HepG2 (cell line): ENCODE results near the gene RGS19. TPM values are rescaled to one million over a fixed set of nuclear protein-coding genes. Genes with fewer than 3 reads are reported as not detected.

ENCODE experiments used
- ATF7-NPFF ChIP-seq: sonication (generic); formaldehyde crosslinking; IDR thresholded peaks from 2 replicates; pipeline ENCODE4 v1.8.1; 2023; ENCODE audit warnings: mild to moderate bottlenecking, low read depth, missing genetic modification reagents, moderate library complexity
- BRF2 ChIP-seq: sonication (generic); formaldehyde crosslinking; IDR thresholded peaks from 2 replicates; pipeline ENCODE4 v1.8.1; 2022; ENCODE audit warnings: mild to moderate bottlenecking, missing genetic modification reagents
- DNMT3B ChIP-seq: conservative IDR thresholded peaks from 2 replicates; pipeline ENCODE4 v1.6.1; 2016; ENCODE audit warnings: missing biosample characterization, control low read depth
- ERF ChIP-seq: IDR thresholded peaks from 2 replicates; pipeline ENCODE4 v1.6.1; 2018; ENCODE audit warnings: missing biosample characterization, missing genetic modification reagents
- KLF9 ChIP-seq: IDR thresholded peaks from 2 replicates; pipeline ENCODE4 v1.6.1; 2016; ENCODE audit warnings: low read depth
- MED13 ChIP-seq: sonication (generic); formaldehyde crosslinking; IDR thresholded peaks from 2 replicates; pipeline ENCODE4 v1.5.0; 2020; ENCODE audit warnings: missing genetic modification reagents
- NFE2L2 ChIP-seq: fragments of 150-350 bp; IDR thresholded peaks from 2 replicates; pipeline ENCODE4 v1.6.1; 2014; ENCODE audit warnings: low read length
- PHB2 ChIP-seq: fragments of 450-650 bp; IDR thresholded peaks from 2 replicates; pipeline ENCODE4 v1.6.1; 2018; ENCODE audit not compliant: partially characterized antibody
- SPEN ChIP-seq: sonication (generic); formaldehyde crosslinking; IDR thresholded peaks from 2 replicates; pipeline ENCODE4 v1.5.1; 2020; ENCODE audit warnings: low read depth, mild to moderate bottlenecking, missing genetic modification reagents
- TCF12 ChIP-seq, 2 experiments: fragments of 450-650 bp in 1 of 2; sonication (generic) in 1 of 2; formaldehyde crosslinking in 1 of 2; IDR thresholded peaks; 2 replicates each; pipeline versions ENCODE4 v1.6.1 to v1.8.0; 2017 to 2022; ENCODE audit warnings: antibody characterized with exemption in 1 of 2, mild to moderate bottlenecking in 1 of 2, missing genetic modification reagents in 1 of 2, moderate library complexity in 1 of 2
- TOE1 ChIP-seq: sonication (generic); formaldehyde crosslinking; IDR thresholded peaks from 2 replicates; pipeline ENCODE4 v1.4.0; 2020; ENCODE audit warnings: mild to moderate bottlenecking, missing genetic modification reagents
- ZNF143 ChIP-seq: sonication (generic); formaldehyde crosslinking; IDR thresholded peaks from 2 replicates; pipeline ENCODE4 v1.4.0; 2020; ENCODE audit warnings: missing genetic modification reagents
- ZNF317 ChIP-seq: sonication (generic); formaldehyde crosslinking; IDR thresholded peaks from 2 replicates; pipeline ENCODE4 v1.5.0; 2020; ENCODE audit warnings: mild to moderate bottlenecking, missing genetic modification reagents
- ZNF333 ChIP-seq: sonication (generic); formaldehyde crosslinking; IDR thresholded peaks from 2 replicates; pipeline ENCODE4 v1.4.0; 2020; ENCODE audit warnings: mild to moderate bottlenecking, missing genetic modification reagents, borderline replicate concordance
- ZNF496 ChIP-seq: sonication (generic); formaldehyde crosslinking; IDR thresholded peaks from 2 replicates; pipeline ENCODE4 v1.8.1; 2023; ENCODE audit warnings: mild to moderate bottlenecking, moderate library complexity, missing genetic modification reagents; ENCODE audit not compliant: insufficient replicate concordance
- ZNF552 ChIP-seq: sonication (generic); formaldehyde crosslinking; IDR thresholded peaks from 2 replicates; pipeline ENCODE4 v1.9.0; 2022; ENCODE audit warnings: missing genetic modification reagents, mild to moderate bottlenecking, borderline replicate concordance
- ZNF883 ChIP-seq: sonication (generic); formaldehyde crosslinking; IDR thresholded peaks from 2 replicates; pipeline ENCODE4 v1.5.1; 2020; ENCODE audit warnings: mild to moderate bottlenecking, missing genetic modification reagents; ENCODE audit errors: not compliant biosample characterization
- polyA plus RNA-seq, 8 experiments: library from polyadenylated mRNA; depleted of rRNA in 3 of 8; stranded (reverse) in 7 of 8; unstranded in 1 of 8; fragments of >200 nt; fragmentation: Illumina TruSeq in 4 of 8; extraction: Trizol in 4 of 8; gene quantifications; 2 replicates each; pipeline versions ENCODE4 v1.2.1 to v1.2.3, GENCODE V29; 2011 to 2016; ENCODE audit warnings: low read depth in 4 of 8, missing spikeins in 1 of 8, mixed read lengths in 1 of 8; ENCODE audit not compliant: insufficient read depth in 1 of 8
- total RNA-seq, 5 experiments: library from RNA; depleted of rRNA; stranded (reverse); fragments of >200 nt; fragmentation: Illumina TruSeq; extraction: Trizol; gene quantifications; 2 replicates each; pipeline ENCODE4 v1.2.3, GENCODE V29; 2016; ENCODE audit warnings: low read depth in 1 of 5
- TF ChIP-seq, protein P1 (sequence below): sonication (generic); formaldehyde crosslinking; IDR thresholded peaks from 2 replicates; pipeline ENCODE4 v1.4.0; 2020; ENCODE audit warnings: mild to moderate bottlenecking, missing genetic modification reagents
- TF ChIP-seq, protein P2 (sequence below): sonication (generic); formaldehyde crosslinking; IDR thresholded peaks from 2 replicates; pipeline ENCODE4 v1.8.1; 2022; ENCODE audit warnings: low read depth, mild to moderate bottlenecking, missing genetic modification reagents
- TF ChIP-seq, protein P3 (sequence below): sonication (generic); formaldehyde crosslinking; IDR thresholded peaks from 2 replicates; pipeline ENCODE4 v1.8.0; 2022; ENCODE audit warnings: mild to moderate bottlenecking, missing genetic modification reagents, borderline replicate concordance
- TF ChIP-seq, protein P4 (sequence below): sonication (generic); formaldehyde crosslinking; conservative IDR thresholded peaks from 2 replicates; pipeline ENCODE4 v1.4.0; 2020; ENCODE audit warnings: missing genetic modification reagents

The RGS19 gene
- total and polyA plus RNA-seq, 2 of the 13 experiments (the other 11 are each of a cell fraction or from before 2014, with no cell fraction given): 10.7 to 11.9 TPM

- TF ChIP-seq, protein P1, sequence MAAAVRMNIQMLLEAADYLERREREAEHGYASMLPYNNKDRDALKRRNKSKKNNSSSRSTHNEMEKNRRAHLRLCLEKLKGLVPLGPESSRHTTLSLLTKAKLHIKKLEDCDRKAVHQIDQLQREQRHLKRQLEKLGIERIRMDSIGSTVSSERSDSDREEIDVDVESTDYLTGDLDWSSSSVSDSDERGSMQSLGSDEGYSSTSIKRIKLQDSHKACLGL: peak; percentile 65
- TF ChIP-seq, protein P2, sequence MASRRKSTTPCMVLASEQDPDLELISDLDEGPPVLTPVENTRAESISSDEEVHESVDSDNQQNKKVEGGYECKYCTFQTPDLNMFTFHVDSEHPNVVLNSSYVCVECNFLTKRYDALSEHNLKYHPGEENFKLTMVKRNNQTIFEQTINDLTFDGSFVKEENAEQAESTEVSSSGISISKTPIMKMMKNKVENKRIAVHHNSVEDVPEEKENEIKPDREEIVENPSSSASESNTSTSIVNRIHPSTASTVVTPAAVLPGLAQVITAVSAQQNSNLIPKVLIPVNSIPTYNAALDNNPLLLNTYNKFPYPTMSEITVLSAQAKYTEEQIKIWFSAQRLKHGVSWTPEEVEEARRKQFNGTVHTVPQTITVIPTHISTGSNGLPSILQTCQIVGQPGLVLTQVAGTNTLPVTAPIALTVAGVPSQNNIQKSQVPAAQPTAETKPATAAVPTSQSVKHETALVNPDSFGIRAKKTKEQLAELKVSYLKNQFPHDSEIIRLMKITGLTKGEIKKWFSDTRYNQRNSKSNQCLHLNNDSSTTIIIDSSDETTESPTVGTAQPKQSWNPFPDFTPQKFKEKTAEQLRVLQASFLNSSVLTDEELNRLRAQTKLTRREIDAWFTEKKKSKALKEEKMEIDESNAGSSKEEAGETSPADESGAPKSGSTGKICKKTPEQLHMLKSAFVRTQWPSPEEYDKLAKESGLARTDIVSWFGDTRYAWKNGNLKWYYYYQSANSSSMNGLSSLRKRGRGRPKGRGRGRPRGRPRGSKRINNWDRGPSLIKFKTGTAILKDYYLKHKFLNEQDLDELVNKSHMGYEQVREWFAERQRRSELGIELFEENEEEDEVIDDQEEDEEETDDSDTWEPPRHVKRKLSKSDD: 0 out of 2 replicates have a peak, but pooled peaks have one; percentile 35
- TF ChIP-seq ERF (CRISPR knock-in tag) (peak; percentile 61; the same call in 1 of the 2 replicates), ZNF552 (CRISPR knock-in tag) (no peak), ATF7-NPFF (CRISPR knock-in tag) (peak; percentile 83), DNMT3B (CRISPR knock-in tag) (no peak), MED13 (CRISPR knock-in tag) (no peak), SPEN (CRISPR knock-in tag) (peak; percentile 64), TOE1 (CRISPR knock-in tag) (no peak), NFE2L2 (no peak), ZNF883 (peak; percentile 77), PHB2 (no peak), ZNF496 (CRISPR knock-in tag) (no peak), TCF12 (IDR thresholded peaks at IDR 0.05) (no peak), TCF12 (CRISPR knock-in tag; IDR thresholded peaks at IDR 0.05) (peak; percentile 72; the same call in 1 of the 2 replicates), KLF9 (CRISPR knock-in tag) (no peak), ZNF333 (peak; percentile 41; the same call in 1 of the 2 replicates), ZNF317 (CRISPR knock-in tag) (no peak), BRF2 (no peak; the same call in 1 of the 2 replicates), ZNF143 (CRISPR knock-in tag) (no peak)
- TF ChIP-seq, protein P3, sequence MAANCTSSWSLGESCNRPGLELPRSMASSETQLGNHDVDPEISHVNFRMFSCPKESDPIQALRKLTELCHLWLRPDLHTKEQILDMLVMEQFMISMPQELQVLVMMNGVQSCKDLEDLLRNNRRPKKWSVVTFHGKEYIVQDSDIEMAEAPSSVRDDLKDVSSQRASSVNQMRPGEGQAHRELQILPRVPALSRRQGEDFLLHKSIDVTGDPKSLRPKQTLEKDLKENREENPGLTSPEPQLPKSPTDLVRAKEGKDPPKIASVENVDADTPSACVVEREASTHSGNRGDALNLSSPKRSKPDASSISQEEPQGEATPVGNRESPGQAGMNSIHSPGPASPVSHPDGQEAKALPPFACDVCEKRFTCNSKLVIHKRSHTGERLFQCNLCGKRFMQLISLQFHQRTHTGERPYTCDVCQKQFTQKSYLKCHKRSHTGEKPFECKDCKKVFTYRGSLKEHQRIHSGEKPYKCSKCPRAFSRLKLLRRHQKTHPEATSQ (CRISPR knock-in tag): no peak; the same call in 1 of the 2 replicates
- TF ChIP-seq, protein P4, sequence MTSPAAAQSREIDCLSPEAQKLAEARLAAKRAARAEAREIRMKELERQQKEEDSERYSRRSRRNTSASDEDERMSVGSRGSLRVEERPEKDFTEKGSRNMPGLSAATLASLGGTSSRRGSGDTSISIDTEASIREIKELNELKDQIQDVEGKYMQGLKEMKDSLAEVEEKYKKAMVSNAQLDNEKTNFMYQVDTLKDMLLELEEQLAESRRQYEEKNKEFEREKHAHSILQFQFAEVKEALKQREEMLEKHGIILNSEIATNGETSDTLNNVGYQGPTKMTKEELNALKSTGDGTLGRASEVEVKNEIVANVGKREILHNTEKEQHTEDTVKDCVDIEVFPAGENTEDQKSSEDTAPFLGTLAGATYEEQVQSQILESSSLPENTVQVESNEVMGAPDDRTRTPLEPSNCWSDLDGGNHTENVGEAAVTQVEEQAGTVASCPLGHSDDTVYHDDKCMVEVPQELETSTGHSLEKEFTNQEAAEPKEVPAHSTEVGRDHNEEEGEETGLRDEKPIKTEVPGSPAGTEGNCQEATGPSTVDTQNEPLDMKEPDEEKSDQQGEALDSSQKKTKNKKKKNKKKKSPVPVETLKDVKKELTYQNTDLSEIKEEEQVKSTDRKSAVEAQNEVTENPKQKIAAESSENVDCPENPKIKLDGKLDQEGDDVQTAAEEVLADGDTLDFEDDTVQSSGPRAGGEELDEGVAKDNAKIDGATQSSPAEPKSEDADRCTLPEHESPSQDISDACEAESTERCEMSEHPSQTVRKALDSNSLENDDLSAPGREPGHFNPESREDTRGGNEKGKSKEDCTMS: no peak
Measured at GRCh38 chr20:64042054-64042781, 37.1 kb downstream of the RGS19 start (continued).
